Activated gamma-delta T cell treated with anti-CD3 and anti-CD28 coated beads, Interleukin-2, amount 50 U/mL, for 16 hours (primary cell): ENCODE measurements around the gene SLC5A1.
"Not testable (repeated sequence)": the region's sequence is repeated elsewhere in the genome, so short reads cannot be mapped to it uniquely, and the experiment has no call there.

Experiments used
- DNase-seq: peaks from one replicate; pipeline ENCODE4 v3.0.0-alpha.2; 2020; ENCODE audit warnings: low read depth

The SLC5A1 gene

DNA sequence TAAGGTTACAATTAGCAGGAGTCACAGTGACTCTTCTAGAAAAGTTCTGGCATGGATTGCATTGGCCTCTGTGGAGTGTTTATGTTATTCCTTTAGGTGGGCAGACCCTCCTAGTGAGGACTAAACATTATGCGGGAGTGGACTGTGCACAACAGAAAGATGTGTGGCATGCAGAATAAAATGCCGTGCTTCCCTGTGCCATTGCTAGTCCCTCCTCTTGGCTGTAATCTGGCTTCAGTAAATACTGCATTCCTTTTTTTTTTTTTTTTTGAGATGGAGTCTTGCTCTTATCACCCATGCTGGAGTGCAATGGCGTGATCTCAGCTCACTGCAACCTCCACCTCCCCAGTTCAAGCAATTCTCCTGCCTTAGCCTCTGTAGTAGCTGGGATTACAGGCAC is 45.0 kb downstream of the SLC5A1 start:
- no peak for DNase-seq

- DNase-seq, result no peak
Measured at GRCh38 chr22:32097018-32097417, 54.0 kb downstream of the SLC5A1 start.

DNA sequence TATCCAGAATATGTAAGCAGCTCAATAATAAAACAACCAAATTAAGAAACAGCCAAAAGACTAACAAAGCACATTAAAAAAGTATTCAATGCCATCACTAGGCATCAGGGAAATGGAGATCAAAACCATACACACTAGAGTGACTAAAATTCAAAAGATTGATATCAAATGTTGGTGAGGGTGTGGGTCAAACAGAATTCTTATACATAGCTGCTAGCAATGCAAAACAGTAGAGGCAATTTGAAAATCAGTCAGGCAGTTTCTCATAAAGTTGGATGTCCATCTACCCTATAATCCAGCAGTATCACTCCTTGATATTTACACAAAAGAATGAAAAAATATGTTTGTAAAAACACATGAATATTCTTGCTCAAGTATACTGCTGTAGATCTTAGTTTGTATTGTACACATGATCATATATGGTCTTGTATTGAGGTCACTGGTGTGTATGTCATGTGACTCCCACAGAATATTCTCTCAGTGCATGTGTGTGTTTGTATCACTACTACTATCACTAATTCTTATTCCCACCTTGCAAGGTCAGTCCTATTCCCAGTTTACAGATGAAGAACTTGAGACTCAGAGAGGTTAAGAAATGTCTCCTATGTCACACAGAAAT is 54.9 kb downstream of the SLC5A1 start:
- DNase-seq, result no peak

DNA sequence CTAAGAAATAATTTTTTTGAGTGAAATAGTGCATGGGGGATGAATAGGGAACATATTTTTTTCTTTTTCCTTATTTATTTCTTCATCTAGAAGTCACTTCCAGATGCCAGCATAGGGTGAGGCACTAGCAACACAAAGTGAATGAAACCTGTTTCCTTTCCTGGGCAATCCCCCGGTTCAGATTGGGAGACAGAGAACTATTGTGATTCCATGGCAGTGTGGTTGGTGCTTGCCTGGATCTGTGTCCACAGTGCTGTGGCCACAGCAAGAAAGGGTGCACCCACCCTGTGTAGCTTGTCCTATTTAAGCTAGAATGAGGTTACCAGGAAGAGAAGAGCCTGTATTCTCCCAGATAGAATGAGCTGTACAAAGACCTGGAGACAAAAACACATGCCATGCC is 57.6 kb downstream of the SLC5A1 start:
- DNase-seq, result no peak

DNA sequence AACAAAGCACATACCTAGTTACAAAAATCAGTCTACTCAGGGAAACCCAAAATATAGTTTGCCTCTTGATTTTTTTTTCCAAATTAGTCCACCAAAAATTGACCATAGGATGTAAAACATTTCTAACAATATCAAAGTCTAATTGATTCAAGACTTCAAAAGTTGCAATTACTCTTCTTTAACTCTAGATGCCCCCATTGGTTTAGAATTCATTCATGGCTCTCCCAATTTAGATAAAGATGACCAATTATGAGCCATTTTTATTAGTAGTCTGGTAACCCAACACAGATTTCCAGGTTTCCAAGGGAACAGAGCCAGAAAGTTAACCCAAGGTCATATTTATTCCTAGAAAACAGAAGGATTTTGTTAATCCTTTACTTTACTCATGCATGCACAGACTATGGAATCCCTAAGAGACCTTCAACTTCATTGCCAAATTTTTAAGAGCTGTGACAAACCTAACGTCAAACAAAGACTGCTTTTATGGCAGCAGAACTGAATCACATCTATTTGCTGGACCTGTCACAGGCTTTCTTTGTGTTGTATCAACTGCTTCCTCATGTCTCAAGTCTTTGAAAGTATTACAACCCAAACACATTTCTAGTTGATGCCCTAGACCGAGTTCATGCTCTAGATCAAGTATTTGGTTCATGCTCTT is 60.7 kb downstream of the SLC5A1 start:
- DNase-seq, result no peak

DNA sequence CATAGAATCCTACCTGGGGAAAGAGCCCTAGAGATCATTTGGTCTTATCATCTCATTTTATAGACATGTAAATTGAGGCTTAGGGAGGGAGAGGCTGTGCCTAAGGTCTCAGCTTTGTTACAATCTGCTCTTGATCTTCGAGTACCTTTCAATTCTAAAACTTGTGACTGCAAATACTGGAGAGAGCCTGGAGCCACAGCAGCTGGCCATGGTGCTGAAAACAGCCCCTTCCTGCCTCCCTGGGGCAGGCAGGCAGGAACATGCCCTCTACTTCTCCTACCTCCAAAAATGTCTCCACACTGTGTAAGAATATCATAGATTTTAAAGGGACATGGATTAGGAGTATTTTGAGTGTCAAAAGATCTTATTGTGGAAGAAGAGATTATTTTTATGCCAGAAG is 63.9 kb downstream of the SLC5A1 start:
- no peak for DNase-seq

- DNase-seq, result no peak
Measured at GRCh38 chr22:32112380-32112779, 69.3 kb downstream of the SLC5A1 start.

DNA sequence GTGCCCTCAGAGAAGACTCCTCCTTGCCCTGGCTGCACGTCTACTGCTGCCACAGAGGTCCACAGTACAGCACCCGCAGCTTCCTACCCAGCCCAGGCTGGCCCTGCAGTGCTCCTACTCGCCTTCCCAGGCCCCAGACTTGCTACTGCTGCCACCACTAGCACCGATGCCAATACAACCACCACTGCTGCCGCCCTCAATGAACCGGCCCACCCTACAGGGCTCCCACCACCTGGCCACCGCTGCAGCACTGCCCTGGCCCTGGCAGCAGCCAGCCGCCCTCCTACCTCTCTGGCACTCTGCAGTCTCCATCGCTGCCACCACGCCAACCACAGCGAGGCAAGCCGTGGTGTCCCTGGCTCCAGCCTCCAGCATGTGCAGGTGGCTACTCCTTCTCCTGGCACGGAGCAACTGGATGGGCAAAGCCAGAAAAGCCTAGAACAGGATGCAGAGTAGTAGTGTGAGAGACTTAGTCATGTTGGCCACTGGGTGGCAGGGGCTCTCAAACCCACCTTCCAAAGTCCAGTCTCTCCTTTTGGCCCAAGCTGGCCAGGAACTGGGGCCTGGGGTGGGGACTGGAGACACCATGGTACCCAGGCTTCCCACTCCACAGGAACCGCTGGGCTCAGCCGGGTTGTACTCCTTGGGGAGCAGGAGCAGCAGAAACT is 76.6 kb downstream of the SLC5A1 start:
- DNase-seq, result no peak

DNA sequence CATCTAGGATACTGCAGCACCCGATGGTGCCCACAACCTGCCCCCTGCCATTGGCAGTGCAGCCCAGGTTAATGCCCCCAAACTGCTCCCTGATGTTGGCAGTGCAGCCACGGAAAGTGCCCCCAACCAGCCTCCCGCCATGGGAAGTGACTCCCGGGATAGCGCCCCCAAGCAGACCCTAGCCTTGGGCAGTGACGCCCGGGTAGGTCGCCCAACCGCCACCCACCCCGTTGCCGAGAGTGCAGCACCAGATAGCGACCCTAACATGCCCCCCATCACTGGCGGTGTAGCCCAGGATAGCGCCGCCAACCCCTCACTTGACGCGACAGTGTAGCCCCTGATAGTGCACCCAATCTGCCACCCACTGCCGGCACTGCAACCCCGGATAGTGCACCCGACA is 77.5 kb downstream of the SLC5A1 start:
- no peak for DNase-seq

- no peak for DNase-seq
Measured at GRCh38 chr22:32122899-32123298, 79.8 kb downstream of the SLC5A1 start.

GRCh38 chr22:32123657-32124056 is 80.6 kb downstream of the SLC5A1 start:
- DNase-seq, result no peak

DNA sequence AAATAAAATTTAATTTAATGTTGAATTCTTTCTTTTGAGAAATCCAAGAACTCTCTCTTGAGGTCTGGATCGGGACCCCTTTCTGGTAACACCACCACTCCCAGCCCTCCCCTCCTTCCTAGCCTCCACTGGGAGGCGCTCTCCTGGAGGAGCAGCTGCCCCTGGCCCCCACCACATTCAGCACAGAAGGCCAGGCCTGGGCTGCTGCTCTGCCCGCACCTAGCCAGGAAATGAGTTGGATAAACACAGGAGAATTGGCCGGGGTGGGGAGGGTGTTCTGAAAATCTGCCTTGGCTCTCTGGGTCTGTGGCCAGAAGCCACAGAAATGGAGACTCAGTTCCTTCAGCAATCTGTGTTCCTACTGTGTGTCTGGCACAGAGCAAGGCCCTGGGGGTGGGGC is 84.8 kb downstream of the SLC5A1 start:
- no peak for DNase-seq

- no peak for DNase-seq
Measured at GRCh38 chr22:32130464-32130863, 87.4 kb downstream of the SLC5A1 start.

DNA sequence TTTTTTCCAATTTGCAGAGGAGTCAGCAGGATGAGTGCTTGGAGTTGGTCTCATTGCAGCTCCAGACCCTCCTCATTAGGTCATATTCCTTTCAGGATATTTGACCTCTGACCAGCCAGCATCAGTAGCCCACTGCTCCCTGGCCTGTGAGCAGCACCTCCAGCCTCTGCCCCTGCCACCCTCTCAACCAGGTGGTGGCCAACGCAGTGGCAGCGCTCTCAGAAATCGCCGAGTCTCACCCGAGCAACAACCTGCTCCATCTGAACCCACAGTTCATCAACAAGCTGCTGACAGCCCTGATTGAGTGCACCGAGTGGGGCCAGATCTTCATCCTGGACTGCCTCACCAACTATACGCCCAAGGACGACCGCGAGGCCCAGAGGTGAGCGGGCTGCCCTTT is 89.1 kb downstream of the SLC5A1 start:
- DNase-seq, result no peak

DNA sequence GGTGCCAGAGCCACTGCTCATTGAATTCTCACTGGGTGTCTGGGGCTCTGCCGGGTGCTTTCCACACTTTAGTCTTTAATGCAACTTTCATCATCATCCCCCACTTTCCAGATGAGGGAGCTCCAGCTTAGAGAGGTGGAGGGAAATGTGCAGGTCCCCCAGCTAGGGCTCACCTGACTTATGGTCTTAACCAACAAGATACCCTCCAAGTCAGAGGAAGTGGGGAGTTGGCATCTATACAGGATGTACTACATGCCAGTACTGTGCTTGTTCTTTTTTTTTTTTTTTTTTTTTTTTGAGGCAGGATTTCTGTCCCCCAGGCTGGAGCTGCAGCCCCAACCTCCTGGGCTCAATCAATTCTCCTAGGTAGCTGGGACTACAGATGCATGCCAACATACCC is 89.7 kb downstream of the SLC5A1 start:
- DNase-seq, result no peak

DNA sequence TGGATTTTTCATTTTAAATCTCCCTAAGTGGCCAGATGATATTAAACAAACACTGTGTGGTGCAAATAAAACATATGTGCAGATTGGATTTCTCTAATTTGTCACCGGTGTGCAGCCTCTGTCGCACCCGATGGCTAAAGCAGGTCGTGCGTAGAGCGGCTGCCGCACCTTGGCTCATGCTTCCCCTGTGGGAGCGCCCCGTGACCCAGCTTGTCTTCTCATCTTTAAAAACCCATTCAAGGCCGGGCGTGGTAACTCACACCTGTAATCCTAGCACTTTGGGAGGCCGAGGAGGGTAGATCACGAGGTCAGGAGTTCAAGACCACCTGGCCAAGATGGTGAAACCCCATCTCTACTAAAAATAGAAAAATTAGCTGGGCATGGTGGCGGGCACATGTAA is 91.7 kb downstream of the SLC5A1 start:
- not testable (repeated sequence) for DNase-seq

DNA sequence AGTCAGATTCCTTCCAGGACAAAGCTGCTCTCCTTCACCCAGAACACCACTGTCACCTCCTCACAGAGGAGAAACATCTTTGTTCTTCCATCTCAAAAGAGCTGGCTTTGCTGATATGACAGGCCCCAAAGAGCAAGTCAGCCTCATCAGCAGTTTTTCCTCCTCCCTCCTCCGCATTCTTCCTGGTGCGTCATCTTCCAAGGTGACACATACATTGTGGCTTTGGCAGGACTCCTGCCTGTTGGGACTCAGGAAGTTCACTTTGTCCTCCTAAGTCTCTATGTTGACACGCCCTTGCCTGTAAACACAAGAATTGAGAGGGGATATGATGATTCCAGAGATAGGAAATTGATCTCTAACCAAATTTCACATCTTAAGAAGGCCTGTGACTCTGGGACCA is 92.9 kb downstream of the SLC5A1 start:
- not testable (repeated sequence) for DNase-seq

DNA sequence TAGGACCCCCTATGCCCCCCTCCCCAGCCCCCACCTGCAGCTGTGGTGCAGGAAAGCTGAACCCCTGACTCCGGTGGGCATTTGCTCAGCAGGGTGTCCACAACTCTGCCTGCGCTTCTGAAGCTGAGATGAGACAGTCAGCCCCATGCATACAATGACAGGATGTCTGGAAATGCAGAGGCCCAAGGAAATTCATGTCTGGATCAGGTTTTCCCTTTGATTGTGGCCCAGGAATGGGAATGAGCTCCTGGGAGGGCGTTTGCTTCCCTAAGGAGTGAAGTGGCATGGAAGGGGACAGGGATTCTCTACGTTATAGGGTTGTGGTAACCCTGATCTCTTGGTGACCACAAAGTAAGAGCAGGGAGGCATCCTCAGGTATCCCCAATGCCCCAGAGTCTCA is 93.8 kb downstream of the SLC5A1 start:
- DNase-seq, result not testable (repeated sequence)

DNA sequence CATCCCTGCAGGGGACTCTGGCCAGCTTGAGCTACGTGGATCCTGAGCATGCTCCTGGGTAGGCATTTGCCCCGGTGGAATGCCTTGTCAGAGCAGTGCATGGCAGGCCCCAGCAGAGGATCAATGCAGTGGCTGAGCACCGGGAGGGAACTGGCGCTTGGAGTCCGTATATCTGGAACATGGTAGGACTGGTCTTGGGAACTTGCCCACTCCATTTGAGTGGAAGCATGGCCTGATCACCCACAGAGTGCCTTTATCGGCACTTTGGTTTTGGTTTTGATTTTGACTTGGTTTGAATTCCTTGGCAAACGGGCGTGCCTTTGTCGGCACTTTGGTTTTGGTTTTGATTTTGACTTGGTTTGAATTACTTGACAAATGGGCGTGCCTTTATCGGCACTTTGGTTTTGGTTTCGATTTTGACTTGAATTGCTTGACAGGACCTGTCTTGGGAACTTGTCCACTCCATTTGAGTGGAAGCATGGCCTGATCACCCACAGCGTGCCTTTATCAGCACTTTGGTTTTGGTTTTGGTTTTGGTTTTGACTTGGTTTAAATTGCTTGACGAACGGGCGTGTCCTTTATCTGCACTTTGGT is 94.8 kb downstream of the SLC5A1 start:
- peak; percentile 32 for DNase-seq

DNA sequence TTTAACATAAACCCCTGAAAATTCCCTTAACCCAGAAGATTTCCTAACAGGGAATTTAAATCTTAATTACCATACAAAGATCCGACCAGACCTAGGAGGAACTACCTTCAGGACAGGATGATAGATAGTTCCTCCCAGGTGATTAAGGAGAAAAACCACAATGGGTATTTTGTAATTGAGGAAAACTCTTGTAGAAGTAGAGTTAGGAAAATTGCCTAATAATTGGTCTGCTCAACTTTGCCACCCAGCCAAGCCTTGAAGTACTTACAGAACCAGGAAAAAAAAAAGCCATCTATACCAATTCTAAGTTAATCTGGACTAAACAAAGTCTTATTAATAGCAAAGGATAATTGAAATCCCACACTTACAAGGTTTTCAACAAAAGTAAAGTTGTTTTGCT is 95.5 kb downstream of the SLC5A1 start:
- DNase-seq, result not testable (repeated sequence)

DNA sequence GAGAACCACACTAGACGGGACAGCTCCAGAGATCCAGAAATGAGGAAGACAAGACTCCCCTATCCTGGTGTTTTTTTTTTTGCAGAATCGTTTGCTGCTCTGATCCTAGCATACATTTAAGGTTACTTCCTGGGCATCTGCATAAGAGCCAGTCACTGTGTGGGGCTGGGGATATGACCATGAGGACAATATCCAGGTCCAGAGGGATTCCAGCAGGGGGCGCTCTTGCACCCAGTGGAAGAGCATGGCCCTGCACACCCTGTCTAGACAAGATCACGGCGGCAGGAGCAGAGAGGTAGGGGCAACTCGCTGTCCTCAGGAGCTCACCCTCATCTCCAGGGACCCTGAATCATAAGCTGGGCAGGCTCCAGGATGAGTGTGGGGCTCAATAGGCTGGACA is 97.6 kb downstream of the SLC5A1 start:
- DNase-seq, result not testable (repeated sequence)

- no peak for DNase-seq
Measured at GRCh38 chr22:32142600-32142999, 99.5 kb downstream of the SLC5A1 start.
